HT1080 (cell line): Measurements from ENCODE around the gene ENOX2. TPM values are rescaled to one million over a fixed set of nuclear protein-coding genes. Genes with fewer than 3 reads are reported as not detected.

Experiments used
- DNase-seq: peaks from one replicate; pipeline ENCODE4 v3.0.0-alpha.2; 2015; ENCODE audit warnings: low read depth
- total RNA-seq: library from RNA; depleted of rRNA; stranded (reverse); fragments of >200 nt; shearing (Covaris generic); gene quantifications from 2 replicates; pipeline ENCODE4 v1.2.3, GENCODE V29; 2014

ENOX2 gene
- total RNA-seq, 1 experiment from 2014 or later: 14.1 TPM

DNA sequence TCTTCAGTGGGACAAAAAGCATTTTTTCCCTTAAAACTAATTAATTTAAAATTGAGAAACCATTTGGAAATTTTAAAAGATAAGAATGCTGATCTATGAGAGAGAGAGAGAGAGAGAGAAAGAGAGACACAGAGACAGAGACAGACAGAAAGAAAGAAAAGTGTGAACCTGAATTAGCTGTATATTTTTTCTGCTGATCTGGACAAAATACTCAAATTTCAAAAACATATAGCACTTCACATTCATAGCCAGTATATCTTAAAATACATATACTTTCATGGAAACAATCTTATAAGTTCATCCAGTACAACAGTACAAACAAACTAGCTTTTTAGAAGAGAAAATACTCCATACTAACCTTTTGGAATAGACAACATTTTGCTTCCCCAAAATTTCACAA lies 18.4 kb downstream of the ENOX2 start:
- no peak for DNase-seq

- DNase-seq: no peak
Observed at GRCh38 chrX:130879869-130880268, 23.1 kb downstream of the ENOX2 start.

GRCh38 chrX:130878350-130879341 lies 24.4 kb downstream of the ENOX2 start:
- peak; percentile 88 for DNase-seq

- DNase-seq: no peak
Observed at GRCh38 chrX:130877892-130878341, 25.1 kb downstream of the ENOX2 start.

DNA sequence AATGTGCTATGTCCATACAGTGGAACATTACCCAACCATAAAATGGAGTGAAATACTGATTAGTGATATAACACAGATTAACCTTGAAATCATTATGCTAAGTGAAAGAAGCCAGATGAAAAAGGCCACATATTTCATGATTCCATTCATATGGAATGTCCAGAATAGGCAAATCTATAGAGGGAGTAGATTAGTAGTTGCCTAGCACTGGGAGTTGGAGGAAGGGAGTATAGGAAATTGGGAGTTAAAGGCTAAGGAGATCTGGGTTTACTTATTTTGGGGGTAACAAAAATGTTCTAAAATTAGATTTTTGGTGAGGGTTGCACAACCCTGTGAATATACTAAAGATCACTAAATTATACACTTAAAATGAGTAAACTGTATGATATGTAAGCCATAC lies 26.8 kb downstream of the ENOX2 start:
- DNase-seq: no peak

DNA sequence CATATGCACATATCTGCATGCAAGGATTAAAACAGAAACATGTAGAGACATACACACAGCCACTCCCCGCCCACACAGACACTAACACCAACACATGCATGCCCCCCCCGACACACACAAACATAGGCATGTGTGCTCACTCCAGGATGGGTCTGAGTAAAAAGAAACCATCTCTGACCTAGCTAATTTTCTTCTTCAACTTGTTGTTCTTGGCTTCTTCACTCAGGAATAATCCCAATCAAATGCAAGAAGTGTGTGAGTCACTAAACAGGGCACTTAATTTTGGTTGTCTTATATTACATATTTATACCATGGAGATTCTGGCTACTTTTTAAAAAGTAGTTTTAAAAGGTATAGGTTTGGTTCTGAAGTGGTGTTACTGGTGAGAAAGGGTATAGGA lies 28.3 kb downstream of the ENOX2 start:
- DNase-seq: peak; percentile 1

DNA sequence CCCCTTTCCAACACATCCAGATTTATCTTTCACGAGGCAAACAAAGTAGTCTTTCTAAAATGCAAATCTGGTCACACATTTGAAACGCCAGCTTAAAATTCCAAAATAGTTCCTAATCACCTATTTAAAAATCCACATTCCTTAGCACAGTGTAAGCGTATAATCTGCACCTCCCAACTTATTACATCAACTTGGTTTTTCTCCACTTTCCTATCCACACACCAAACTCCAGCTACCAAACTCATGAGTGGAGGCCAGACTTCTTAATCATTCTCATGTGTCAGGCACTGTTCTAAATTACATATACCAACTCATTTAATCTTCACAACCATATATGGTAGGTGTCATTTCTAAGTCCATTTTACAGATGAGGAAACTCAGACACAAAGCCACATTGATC lies 33.8 kb downstream of the ENOX2 start:
- no peak for DNase-seq

DNA sequence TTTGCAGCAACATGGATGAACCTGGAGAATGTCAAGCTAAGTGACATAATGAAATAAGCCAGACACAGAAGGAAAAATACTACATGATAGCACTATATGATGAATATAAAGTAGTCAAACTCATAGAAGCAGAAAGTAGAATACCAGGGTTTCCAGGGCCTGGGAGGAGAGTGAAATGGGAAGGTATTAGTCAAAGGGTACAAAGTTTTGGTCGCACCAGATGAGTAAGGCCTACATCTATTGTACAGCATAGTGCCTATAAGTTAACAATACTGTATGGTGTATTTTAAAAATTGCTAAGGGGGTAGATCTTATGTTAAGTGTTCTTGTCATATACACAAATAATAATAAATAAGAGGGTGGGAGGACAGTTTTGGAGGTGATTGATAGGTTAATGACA lies 41.5 kb downstream of the ENOX2 start:
- DNase-seq: no peak

GRCh38 chrX:130857207-130857606 lies 45.8 kb downstream of the ENOX2 start:
- no peak for DNase-seq

- no peak for DNase-seq
Observed at GRCh38 chrX:130851569-130851968, 51.4 kb downstream of the ENOX2 start.

DNA sequence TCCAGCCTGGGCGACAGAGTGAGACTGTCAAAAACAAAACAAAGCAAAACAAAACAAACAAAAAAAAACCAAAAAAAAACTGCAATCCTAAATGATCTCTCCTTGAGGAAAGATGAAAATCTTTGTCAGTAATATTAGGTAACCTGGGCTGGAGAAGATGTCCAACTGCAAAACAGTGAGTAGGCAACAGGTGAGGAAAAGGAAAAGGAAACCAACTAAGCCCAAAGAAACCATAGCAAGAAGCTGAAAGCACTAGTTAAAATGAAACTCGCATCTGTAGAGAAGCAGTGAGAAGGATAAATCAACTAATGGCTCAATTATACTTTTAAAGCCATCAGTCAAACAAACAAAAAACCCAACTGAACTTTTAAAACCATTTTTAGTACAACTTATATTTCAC lies 54.2 kb downstream of the ENOX2 start:
- no peak for DNase-seq

DNA sequence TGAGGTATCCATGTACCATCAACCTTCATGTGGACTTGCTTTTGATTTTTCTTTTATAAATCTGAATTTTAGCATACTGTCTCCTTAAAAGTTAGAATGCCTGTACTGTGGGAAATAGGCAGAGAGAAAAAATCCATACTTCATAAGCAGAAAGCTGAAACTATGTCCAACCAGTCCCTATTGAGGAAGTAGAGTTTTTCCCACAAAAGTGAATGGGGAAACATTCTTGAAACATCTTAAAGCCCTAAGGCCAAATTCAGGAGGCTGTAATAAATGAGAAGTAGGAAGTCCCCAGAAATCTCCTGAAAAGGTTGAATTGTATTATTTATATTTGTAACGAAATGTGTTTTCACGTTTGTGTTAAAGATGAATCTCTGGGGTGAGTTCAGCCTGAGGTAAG lies 56.3 kb downstream of the ENOX2 start:
- no peak for DNase-seq

DNA sequence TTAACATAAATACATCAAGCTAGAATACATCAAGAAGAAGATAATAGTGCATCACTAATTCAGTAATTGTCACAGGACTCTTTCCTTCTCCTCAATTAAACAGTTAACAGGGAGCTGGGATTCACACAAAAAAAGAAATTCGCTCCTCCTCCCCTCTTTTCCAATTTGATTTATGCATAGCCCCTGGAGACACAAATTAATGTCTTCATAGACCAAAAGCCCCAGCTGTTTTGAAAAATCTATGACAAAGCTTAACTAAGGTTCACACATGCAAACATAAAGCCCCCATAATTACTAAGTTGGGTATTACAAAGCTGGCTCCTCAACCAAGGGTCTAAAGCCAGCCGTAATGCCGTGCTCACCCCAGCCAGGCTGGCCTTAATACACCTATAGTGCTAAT lies 61.2 kb downstream of the ENOX2 start:
- no peak for DNase-seq

GRCh38 chrX:130840345-130840744 lies 62.7 kb downstream of the ENOX2 start:
- DNase-seq: no peak

DNA sequence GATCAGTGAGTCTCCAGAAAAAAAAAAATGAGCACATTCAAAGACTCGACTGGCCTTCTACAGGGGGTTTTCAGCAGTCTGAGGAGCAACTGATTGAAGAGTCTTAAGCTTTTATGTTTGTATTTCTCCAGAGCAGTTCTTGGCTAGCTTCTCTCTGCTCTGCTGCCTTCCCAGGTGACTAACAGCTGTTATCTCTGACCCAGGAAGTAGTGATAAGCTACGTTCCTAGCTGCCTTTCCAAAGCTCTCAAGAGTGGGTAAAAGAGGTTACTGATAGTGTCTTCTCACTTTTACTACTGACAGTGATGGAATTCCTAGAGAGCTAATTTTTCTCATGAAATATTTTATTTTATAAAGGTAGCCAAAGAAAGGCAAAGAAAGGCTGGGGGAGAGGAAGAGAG lies 66.6 kb downstream of the ENOX2 start:
- DNase-seq: no peak

DNA sequence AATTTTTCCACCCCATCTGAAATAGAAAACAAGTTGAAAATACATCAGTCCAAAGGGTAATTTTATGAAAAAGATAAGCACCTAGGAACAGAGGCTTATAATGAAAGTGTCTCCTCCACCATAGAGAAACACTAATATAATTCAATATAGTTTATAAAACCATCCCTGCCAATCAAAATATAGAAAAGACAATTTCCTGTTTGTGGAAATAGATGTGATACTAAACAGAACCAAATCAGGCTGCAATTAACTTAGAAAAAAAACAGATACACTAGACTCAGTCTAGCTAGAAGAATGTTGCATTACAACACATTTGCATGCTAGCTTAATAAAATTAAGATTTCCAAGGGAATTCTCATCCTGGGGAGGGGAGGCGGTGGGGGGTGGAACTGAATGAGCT lies 68.2 kb downstream of the ENOX2 start:
- no peak for DNase-seq

DNA sequence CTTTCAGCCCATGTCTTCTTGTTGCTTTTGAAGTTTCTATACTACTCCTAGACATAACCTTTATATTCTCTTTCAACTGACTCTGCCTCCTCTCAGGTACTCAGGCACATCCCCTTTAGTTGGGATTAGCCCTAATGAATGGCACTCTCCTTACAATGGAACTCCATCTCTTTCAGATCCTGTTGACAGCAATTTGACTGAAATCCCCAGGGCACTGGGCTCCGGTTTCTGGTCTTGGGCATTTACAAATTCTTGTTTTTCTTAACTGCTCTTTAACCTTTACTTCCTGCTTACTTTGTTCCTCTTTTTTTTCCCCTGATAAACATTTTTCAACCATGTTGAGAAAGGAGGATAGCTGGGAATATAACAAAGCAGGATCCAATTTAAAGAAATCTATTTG lies 68.9 kb downstream of the ENOX2 start:
- no peak for DNase-seq

DNA sequence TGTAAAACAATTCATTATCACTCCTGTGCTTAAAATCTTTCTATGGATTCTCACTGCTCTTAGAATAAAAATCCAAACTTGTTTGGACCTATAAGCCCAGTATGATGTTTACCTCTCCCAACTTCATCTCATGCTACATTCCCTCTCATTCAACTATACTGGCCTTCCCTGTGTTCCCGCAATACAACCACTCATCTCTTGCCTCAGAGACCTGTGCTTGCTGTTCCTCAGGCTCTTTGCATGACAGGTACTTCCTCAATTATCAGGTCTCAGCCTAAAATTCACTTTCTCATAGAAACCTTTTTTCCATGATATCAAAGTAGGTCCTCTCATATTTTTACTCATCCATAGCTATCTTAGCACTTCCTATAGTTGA lies 71.7 kb downstream of the ENOX2 start:
- no peak for DNase-seq

GRCh38 chrX:130830599-130831346 lies 72.2 kb downstream of the ENOX2 start:
- DNase-seq: no peak

- peak; percentile 2 for DNase-seq
Observed at GRCh38 chrX:130829526-130830515, 73.2 kb downstream of the ENOX2 start.

GRCh38 chrX:130828641-130829040 lies 74.4 kb downstream of the ENOX2 start:
- DNase-seq: no peak
